H1 (cell line): ENCODE measurements around the gene PLK4.

Experiments used
- BACH1 ChIP-seq: IDR thresholded peaks from 2 replicates; pipeline ENCODE4 v1.6.1; 2012; ENCODE audit warnings: low read length, improper control_type of control experiment
- BRCA1 ChIP-seq: IDR thresholded peaks from 2 replicates; pipeline ENCODE4 v1.6.1; 2012; ENCODE audit warnings: low read depth, low read length, improper control_type of control experiment
- EZH2 ChIP-seq: fragments of 200-600 bp; sonication (generic); IDR thresholded peaks from 2 replicates; pipeline ENCODE4 v1.7.1; 2012; ENCODE audit warnings: low read depth, mild to moderate bottlenecking, moderate library complexity, low read length, inconsistent platforms; ENCODE audit not compliant: severe bottlenecking
- HDAC2 ChIP-seq, 2 experiments: fragments of 300-600 bp in 1 of 2; sonication (generic) in 1 of 2; IDR thresholded peaks; 2 replicates each; pipeline ENCODE4 v1.6.1; 2011 to 2012; ENCODE audit warnings: low read depth in 2 of 2, low read length in 2 of 2, mild to moderate bottlenecking in 2 of 2, moderate library complexity in 2 of 2, borderline replicate concordance in 1 of 2, inconsistent platforms in 1 of 2
- JUN ChIP-seq: IDR thresholded peaks from 2 replicates; pipeline ENCODE4 v1.6.1; 2011; ENCODE audit warnings: low read depth, mild to moderate bottlenecking, improper control_type of control experiment, low read length
- POLR2A ChIP-seq, 2 experiments: IDR thresholded peaks; 1 replicate in 1 of 2; 2 replicates in 1 of 2; pipeline ENCODE4 v1.6.1; 2011; ENCODE audit warnings: low read depth in 2 of 2, low read length in 2 of 2, mild to moderate bottlenecking in 2 of 2; ENCODE audit errors: control extremely low read depth in 1 of 2
- POLR2AphosphoS5 ChIP-seq: IDR thresholded peaks from 2 replicates; pipeline ENCODE4 v1.6.1; 2011; ENCODE audit warnings: low read depth, low read length
- TF ChIP-seq, protein P1 (sequence below): IDR thresholded peaks from 2 replicates; pipeline ENCODE4 v1.6.1; 2012; ENCODE audit warnings: inconsistent platforms
- TF ChIP-seq, protein P2 (sequence below), 3 experiments: IDR thresholded peaks; 1 replicate in 2 of 3; 2 replicates in 1 of 3; pipeline versions ENCODE4 v1.5.1 to v1.6.1; 2011; ENCODE audit warnings: low read length in 3 of 3, mild to moderate bottlenecking in 3 of 3, inconsistent platforms in 2 of 3, low read depth in 1 of 3, moderate library complexity in 1 of 3; ENCODE audit not compliant: insufficient read depth in 1 of 3; ENCODE audit errors: control extremely low read depth in 1 of 3
- TF ChIP-seq, protein P3 (sequence below): IDR thresholded peaks from 2 replicates; pipeline ENCODE4 v1.6.1; 2011; ENCODE audit warnings: low read length, improper control_type of control experiment

DNA sequence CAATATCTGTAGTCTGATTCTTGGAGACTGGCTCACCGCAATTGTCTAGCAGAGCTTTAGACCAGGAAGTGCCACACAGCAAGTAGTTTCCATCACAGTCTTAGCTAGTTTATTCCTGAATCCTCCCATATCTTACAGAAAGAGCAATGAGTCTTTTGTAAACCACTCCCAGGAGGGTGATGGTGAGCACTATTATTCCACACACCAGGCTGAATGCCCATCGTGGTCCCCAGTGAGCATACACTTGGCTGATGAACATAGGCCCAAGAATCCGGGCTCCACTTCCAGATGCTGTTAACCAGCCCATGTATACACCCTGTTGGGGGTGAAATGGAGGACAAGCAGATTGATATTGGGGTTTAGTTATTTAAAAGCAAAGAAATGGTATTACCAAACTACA lies 39.8 kb downstream of the PLK4 start:
- TF ChIP-seq BACH1 = no peak
- TF ChIP-seq EZH2 = no peak
- TF ChIP-seq, protein P1, sequence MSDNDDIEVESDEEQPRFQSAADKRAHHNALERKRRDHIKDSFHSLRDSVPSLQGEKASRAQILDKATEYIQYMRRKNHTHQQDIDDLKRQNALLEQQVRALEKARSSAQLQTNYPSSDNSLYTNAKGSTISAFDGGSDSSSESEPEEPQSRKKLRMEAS = no peak
- TF ChIP-seq, protein P2, sequence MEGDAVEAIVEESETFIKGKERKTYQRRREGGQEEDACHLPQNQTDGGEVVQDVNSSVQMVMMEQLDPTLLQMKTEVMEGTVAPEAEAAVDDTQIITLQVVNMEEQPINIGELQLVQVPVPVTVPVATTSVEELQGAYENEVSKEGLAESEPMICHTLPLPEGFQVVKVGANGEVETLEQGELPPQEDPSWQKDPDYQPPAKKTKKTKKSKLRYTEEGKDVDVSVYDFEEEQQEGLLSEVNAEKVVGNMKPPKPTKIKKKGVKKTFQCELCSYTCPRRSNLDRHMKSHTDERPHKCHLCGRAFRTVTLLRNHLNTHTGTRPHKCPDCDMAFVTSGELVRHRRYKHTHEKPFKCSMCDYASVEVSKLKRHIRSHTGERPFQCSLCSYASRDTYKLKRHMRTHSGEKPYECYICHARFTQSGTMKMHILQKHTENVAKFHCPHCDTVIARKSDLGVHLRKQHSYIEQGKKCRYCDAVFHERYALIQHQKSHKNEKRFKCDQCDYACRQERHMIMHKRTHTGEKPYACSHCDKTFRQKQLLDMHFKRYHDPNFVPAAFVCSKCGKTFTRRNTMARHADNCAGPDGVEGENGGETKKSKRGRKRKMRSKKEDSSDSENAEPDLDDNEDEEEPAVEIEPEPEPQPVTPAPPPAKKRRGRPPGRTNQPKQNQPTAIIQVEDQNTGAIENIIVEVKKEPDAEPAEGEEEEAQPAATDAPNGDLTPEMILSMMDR (IDR thresholded peaks at IDR 0.05; ENCODE audit: control extremely low read depth in 1 of 3, insufficient read depth in 1 of 3, low read depth in 1 of 3, low read length in 3 of 3) = no peak
- no peak for TF ChIP-seq POLR2A (IDR thresholded peaks at IDR 0.05; ENCODE audit: control extremely low read depth in 1 of 2, low read depth in 2 of 2, low read length in 2 of 2)
- TF ChIP-seq, protein P3, sequence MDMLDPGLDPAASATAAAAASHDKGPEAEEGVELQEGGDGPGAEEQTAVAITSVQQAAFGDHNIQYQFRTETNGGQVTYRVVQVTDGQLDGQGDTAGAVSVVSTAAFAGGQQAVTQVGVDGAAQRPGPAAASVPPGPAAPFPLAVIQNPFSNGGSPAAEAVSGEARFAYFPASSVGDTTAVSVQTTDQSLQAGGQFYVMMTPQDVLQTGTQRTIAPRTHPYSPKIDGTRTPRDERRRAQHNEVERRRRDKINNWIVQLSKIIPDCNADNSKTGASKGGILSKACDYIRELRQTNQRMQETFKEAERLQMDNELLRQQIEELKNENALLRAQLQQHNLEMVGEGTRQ = no peak
- no peak for TF ChIP-seq POLR2AphosphoS5
- TF ChIP-seq BRCA1 = no peak
- no peak for TF ChIP-seq HDAC2 (IDR thresholded peaks at IDR 0.05; ENCODE audit: borderline replicate concordance in 1 of 2, low read depth in 2 of 2, low read length in 2 of 2)
- TF ChIP-seq JUN = no peak
